Measurements from ENCODE around the gene MED8.
A peak's percentile ranks its signal among the peaks of the same experiment; 100 is the strongest.

Gene MED8, protein sequence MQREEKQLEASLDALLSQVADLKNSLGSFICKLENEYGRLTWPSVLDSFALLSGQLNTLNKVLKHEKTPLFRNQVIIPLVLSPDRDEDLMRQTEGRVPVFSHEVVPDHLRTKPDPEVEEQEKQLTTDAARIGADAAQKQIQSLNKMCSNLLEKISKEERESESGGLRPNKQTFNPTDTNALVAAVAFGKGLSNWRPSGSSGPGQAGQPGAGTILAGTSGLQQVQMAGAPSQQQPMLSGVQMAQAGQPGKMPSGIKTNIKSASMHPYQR

GRCh38 chr1:43389326-43390313, at the start of gene MED8, which contains the start of gene SZT2:
MED8 (minus strand) TSS chr1:43389800; CDS start chr1:43389764, 36 bp downstream.
SZT2 (plus strand) TSS chr1:43389899; CDS start chr1:43389969, 70 bp downstream.
- H3K4me3 ChIP-seq (ENCODE audit: control insufficient read depth, low read depth, low read length): peak within 1 kb of the TSS; percentile 99
- peak; percentile 69 for DNase-seq (ENCODE audit: low read depth)
- TF ChIP-seq CTCF (IDR thresholded peaks at IDR 0.05; ENCODE audit: control insufficient read depth, insufficient read depth, low read depth, low read length, missing control alignments): no peak

- no peak overlapping the region for H3K4me3 ChIP-seq (ENCODE audit: control insufficient read depth, low read depth, low read length)
- no peak for DNase-seq (ENCODE audit: low read depth)
- no peak for TF ChIP-seq CTCF (IDR thresholded peaks at IDR 0.05; ENCODE audit: control insufficient read depth, insufficient read depth, low read depth, low read length, missing control alignments)
Observed at GRCh38 chr1:43438953-43439581, 49.5 kb upstream of the MED8 start.

GRCh38 chr1:43438576-43438952, 49.0 kb upstream of the MED8 start:
- TF ChIP-seq CTCF (IDR thresholded peaks at IDR 0.05; ENCODE audit: control insufficient read depth, insufficient read depth, low read depth, low read length, missing control alignments): no peak
- H3K4me3 ChIP-seq (ENCODE audit: control insufficient read depth, low read depth, low read length): no peak overlapping the region
- no peak for DNase-seq (ENCODE audit: low read depth)

GRCh38 chr1:43438006-43438405, 48.4 kb upstream of the MED8 start:
- DNase-seq (ENCODE audit: low read depth): no peak
- H3K4me3 ChIP-seq (ENCODE audit: control insufficient read depth, low read depth, low read length): no peak overlapping the region
- TF ChIP-seq CTCF (IDR thresholded peaks at IDR 0.05; ENCODE audit: control insufficient read depth, insufficient read depth, low read depth, low read length, missing control alignments): no peak

- no peak for DNase-seq (ENCODE audit: low read depth)
- H3K4me3 ChIP-seq (ENCODE audit: control insufficient read depth, low read depth, low read length): no peak overlapping the region
- TF ChIP-seq CTCF (IDR thresholded peaks at IDR 0.05; ENCODE audit: control insufficient read depth, insufficient read depth, low read depth, low read length, missing control alignments): no peak
Observed at GRCh38 chr1:43437031-43437973, 47.7 kb upstream of the MED8 start.

All from AG09309 (cell line).